Stimulated activated naive B cell treated with anti-CD40 and anti-IgM and Interleukin-4, amounts not matched to agents 10 μg/mL and 1 μg/mL and 100 μg/mL, for 72 hours (primary cell): ENCODE measurements around the gene AK5.
"Not testable (repeated sequence)": the region's sequence is repeated elsewhere in the genome, so short reads cannot be mapped to it uniquely, and the experiment has no call there.

ENCODE experiments used
- ATAC-seq, 2 donors: fragments of 150-1000 bp; cut with Tn5 transposase; replicated peaks; 2 replicates each; pipeline ENCODE4 v1.10.0; 2021; ENCODE audit warnings: moderate library complexity in 1 of 2
- DNase-seq: peaks from one replicate; pipeline ENCODE4 v3.0.0; 2021
- H3K27ac Mint-ChIP-seq: one replicate; pipeline ENCODE4 v1.8.0; 2022; ENCODE audit warnings: mild to moderate bottlenecking, mixed read lengths
- H3K27me3 Mint-ChIP-seq, 2 donors: one replicate each; pipeline ENCODE4 v1.8.0; 2022; ENCODE audit warnings: mixed read lengths in 2 of 2
- H3K36me3 Mint-ChIP-seq, 2 donors: one replicate each; pipeline ENCODE4 v1.8.0; 2022; ENCODE audit warnings: mixed read lengths in 2 of 2, mild to moderate bottlenecking in 1 of 2
- H3K4me1 Mint-ChIP-seq, 2 donors: one replicate each; pipeline ENCODE4 v1.8.0; 2022; ENCODE audit warnings: mixed read lengths in 2 of 2, mild to moderate bottlenecking in 1 of 2
- H3K4me3 Mint-ChIP-seq, 2 donors: one replicate each; pipeline ENCODE4 v1.8.0; 2022; ENCODE audit warnings: mild to moderate bottlenecking in 2 of 2, mixed read lengths in 2 of 2, moderate library complexity in 1 of 2
- H3K9me3 Mint-ChIP-seq, 2 donors: one replicate each; pipeline ENCODE4 v1.8.0; 2022; ENCODE audit warnings: mixed read lengths in 2 of 2, mild to moderate bottlenecking in 1 of 2

AK5 gene

GRCh38 chr1:77312364-77312763 lies 30.5 kb downstream of the AK5 start:
- H3K27ac Mint-ChIP-seq, H3K4me1 Mint-ChIP-seq, H3K9me3 Mint-ChIP-seq, ATAC-seq, DNase-seq, H3K4me3 Mint-ChIP-seq, H3K27me3 Mint-ChIP-seq, H3K36me3 Mint-ChIP-seq: not testable (repeated sequence)

DNA sequence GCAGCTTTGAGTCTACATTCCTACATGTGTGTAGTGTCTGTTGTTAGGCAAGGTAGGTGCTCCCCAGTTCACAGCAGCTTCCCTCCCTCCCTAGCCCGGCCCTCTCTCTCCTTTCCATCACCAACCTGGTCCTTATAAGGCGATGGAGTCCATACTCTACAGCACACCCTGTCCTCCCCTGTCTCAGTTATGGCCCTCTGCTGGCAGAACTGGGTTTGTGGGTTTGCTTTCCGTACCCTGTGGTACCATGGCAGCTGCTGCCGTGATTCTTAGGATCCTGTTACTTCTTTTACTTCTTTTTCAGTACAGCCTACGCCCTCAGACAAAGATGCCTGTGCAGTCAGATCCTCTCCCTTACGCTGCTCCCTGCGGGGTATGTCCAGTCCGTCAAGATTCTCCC lies 31.7 kb downstream of the AK5 start:
- Mint-ChIP-seq H3K4me1 (peaks cover 2 to 6% of the 10 kb centered on the region in 2 donors), H3K27me3 (peaks cover 0 to 6% of the 10 kb centered on the region in 2 donors), H3K9me3 (peaks cover 0 to 1% of the 10 kb centered on the region in 2 donors), H3K27ac (no peak overlapping the region), H3K4me3 (no peak overlapping the region), H3K36me3 (no peaks in the 10 kb centered on the region)
- ATAC-seq (peak; percentile 72 to 78), DNase-seq (no peak)

- Mint-ChIP-seq H3K27me3 (peaks cover 0 to 6% of the 10 kb centered on the region in 2 donors), H3K27ac (no peak overlapping the region), H3K9me3 (peaks cover 0 to 1% of the 10 kb centered on the region in 2 donors), H3K4me1 (peaks cover 0 to 2% of the 10 kb centered on the region in 2 donors), H3K4me3 (no peak overlapping the region), H3K36me3 (no peaks in the 10 kb centered on the region)
- ATAC-seq = no peak
- no peak for DNase-seq
Observed at GRCh38 chr1:77316006-77316405, 34.2 kb downstream of the AK5 start.

GRCh38 chr1:77316966-77317365 lies 35.1 kb downstream of the AK5 start:
- no peaks in the 10 kb centered on the region for H3K4me1 Mint-ChIP-seq
- no peak overlapping the region for H3K4me3 Mint-ChIP-seq
- peaks cover 0 to 1% of the 10 kb centered on the region in 2 donors for H3K9me3 Mint-ChIP-seq
- H3K27ac Mint-ChIP-seq = no peak overlapping the region
- DNase-seq (no peak), ATAC-seq (no peak)
- H3K36me3 Mint-ChIP-seq = no peaks in the 10 kb centered on the region
- peaks cover 0 to 6% of the 10 kb centered on the region in 2 donors for H3K27me3 Mint-ChIP-seq

DNA sequence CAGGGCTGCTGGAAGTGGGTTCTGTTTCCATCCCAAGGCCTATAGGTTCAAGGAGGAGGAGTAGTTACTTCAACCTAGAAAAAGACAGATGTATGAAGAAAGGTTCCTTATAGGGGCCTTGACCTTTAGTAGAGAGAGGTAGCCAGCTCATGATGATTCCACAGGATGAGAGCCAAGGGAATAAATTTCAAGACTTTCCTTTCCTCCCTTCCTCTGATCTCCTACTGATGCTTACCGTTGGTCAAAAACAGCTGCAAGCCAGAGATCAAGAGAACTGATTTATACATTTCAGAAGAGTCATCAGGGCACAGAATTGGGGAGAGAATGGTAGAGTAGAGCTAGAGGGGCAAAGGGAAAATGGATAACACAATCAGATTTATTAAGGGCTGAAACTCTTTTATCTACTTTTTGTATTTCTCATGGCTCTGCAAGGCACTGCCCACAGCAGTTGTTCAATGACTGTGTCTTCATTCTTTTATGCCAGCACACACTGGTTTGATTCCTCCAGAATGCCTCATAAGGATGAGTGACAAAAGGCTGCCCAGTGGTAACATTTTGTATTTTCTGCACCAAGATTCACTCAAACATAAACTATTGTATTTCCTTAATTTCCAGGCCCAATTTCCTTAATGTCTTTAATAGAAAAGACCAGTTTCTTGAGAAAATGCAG lies 37.4 kb downstream of the AK5 start:
- Mint-ChIP-seq H3K27ac (no peak overlapping the region), H3K9me3 (peaks cover 0 to 1% of the 10 kb centered on the region in 2 donors), H3K36me3 (no peaks in the 10 kb centered on the region), H3K27me3 (no peaks in the 10 kb centered on the region), H3K4me1 (no peaks in the 10 kb centered on the region), H3K4me3 (no peak overlapping the region)
- no peak for ATAC-seq
- DNase-seq = no peak

- Mint-ChIP-seq H3K9me3 (peaks cover 0 to 1% of the 10 kb centered on the region in 2 donors), H3K27me3 (no peaks in the 10 kb centered on the region), H3K4me1 (no peaks in the 10 kb centered on the region), H3K36me3 (no peaks in the 10 kb centered on the region), H3K4me3 (no peak overlapping the region), H3K27ac (no peak overlapping the region)
- no peak for DNase-seq
- ATAC-seq = no peak
Observed at GRCh38 chr1:77322061-77322900, 40.5 kb downstream of the AK5 start.

DNA sequence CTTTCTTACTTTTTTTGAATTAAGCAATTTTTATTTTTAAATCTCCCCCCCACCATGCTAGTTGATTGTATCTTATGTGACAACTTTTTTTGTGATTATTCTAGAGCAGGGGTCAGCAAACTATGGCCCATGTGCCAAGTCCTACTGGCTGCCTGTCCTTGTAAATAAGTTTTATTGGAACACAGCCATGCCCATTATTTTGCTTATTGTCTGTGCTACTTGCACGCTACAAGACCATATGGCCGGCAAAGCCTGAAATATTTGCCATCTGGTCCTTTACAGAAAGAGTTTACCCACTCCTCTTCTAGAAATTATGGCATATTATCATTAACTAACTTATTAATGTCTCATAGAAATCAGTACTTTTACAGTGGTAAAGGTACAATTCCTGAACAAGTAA lies 51.7 kb downstream of the AK5 start:
- ATAC-seq (no peak), DNase-seq (no peak)
- no peaks in the 10 kb centered on the region for H3K27me3 Mint-ChIP-seq
- no peaks in the 10 kb centered on the region for H3K36me3 Mint-ChIP-seq
- peaks cover 0 to 2% of the 10 kb centered on the region in 2 donors for H3K9me3 Mint-ChIP-seq
- H3K4me3 Mint-ChIP-seq = no peak overlapping the region
- no peak overlapping the region for H3K27ac Mint-ChIP-seq
- no peaks in the 10 kb centered on the region for H3K4me1 Mint-ChIP-seq

GRCh38 chr1:77336729-77337128 lies 54.9 kb downstream of the AK5 start:
- no peaks in the 10 kb centered on the region for H3K27me3 Mint-ChIP-seq
- no peaks in the 10 kb centered on the region for H3K4me1 Mint-ChIP-seq
- no peaks in the 10 kb centered on the region for H3K36me3 Mint-ChIP-seq
- no peak for ATAC-seq
- peaks cover 0 to 3% of the 10 kb centered on the region in 2 donors for H3K9me3 Mint-ChIP-seq
- H3K27ac Mint-ChIP-seq = no peak overlapping the region
- H3K4me3 Mint-ChIP-seq = no peak overlapping the region
- DNase-seq = no peak

DNA sequence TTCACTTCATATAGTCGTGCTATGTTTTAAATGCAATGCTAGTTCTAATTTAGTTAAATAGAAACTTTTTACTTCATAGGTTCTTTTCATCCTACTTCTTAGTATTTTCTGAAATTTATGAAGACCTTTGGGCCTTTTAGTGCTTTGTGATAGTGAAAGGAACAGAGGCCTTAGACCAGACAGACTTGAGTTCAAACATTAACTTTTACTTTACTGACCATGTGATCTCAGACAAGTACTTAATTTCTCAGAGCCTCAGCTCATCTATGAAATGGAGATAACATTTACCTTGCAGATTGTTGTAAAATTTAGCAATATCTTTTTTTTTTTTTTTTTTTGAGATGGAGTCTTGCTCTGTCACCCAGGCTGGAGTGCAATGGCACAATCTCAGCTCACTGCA lies 57.5 kb downstream of the AK5 start:
- H3K9me3 Mint-ChIP-seq = peaks cover 0 to 3% of the 10 kb centered on the region in 2 donors
- H3K27me3 Mint-ChIP-seq = no peaks in the 10 kb centered on the region
- no peak overlapping the region for H3K4me3 Mint-ChIP-seq
- ATAC-seq (no peak), DNase-seq (no peak)
- H3K27ac Mint-ChIP-seq = no peak overlapping the region
- H3K36me3 Mint-ChIP-seq = no peaks in the 10 kb centered on the region
- H3K4me1 Mint-ChIP-seq = no peaks in the 10 kb centered on the region

GRCh38 chr1:77341195-77341594 lies 59.4 kb downstream of the AK5 start:
- no peak for DNase-seq
- H3K4me1 Mint-ChIP-seq = no peaks in the 10 kb centered on the region
- peaks cover 0 to 2% of the 10 kb centered on the region in 2 donors for H3K9me3 Mint-ChIP-seq
- H3K27me3 Mint-ChIP-seq = no peaks in the 10 kb centered on the region
- no peaks in the 10 kb centered on the region for H3K36me3 Mint-ChIP-seq
- ATAC-seq = no peak
- no peak overlapping the region for H3K4me3 Mint-ChIP-seq
- no peak overlapping the region for H3K27ac Mint-ChIP-seq

GRCh38 chr1:77342745-77343144 lies 60.9 kb downstream of the AK5 start:
- Mint-ChIP-seq H3K27me3 (no peaks in the 10 kb centered on the region), H3K4me3 (no peak overlapping the region), H3K4me1 (no peaks in the 10 kb centered on the region), H3K27ac (no peak overlapping the region), H3K9me3 (peaks cover 0 to 2% of the 10 kb centered on the region in 2 donors), H3K36me3 (no peaks in the 10 kb centered on the region)
- DNase-seq = no peak
- ATAC-seq = no peak

DNA sequence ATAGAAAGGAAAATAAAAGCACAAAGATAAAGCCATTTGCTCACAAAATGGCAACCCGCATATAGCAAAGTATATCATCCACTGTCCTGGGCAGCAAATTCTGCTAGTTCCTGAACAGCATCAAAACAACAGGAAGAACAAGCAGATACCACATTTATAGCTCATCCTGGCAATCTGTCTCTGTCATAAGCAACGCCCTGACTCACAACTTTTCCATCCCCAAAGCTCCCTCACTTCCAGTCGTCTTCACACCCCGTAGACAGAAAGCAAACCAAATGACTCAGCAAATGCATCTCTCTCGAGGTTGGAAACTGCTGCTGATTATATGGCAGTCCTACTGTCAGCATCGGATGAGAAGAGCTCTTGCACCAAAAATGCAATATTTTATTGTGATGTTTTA lies 65.8 kb downstream of the AK5 start:
- ATAC-seq (no peak), DNase-seq (no peak)
- H3K4me1 Mint-ChIP-seq = no peaks in the 10 kb centered on the region
- H3K27me3 Mint-ChIP-seq = no peaks in the 10 kb centered on the region
- no peaks in the 10 kb centered on the region for H3K9me3 Mint-ChIP-seq
- no peaks in the 10 kb centered on the region for H3K36me3 Mint-ChIP-seq
- H3K4me3 Mint-ChIP-seq = no peak overlapping the region
- no peak overlapping the region for H3K27ac Mint-ChIP-seq

GRCh38 chr1:77348549-77348948 lies 66.7 kb downstream of the AK5 start:
- no peaks in the 10 kb centered on the region for H3K27me3 Mint-ChIP-seq
- no peak overlapping the region for H3K4me3 Mint-ChIP-seq
- ATAC-seq = no peak
- no peak overlapping the region for H3K27ac Mint-ChIP-seq
- DNase-seq = no peak
- no peaks in the 10 kb centered on the region for H3K36me3 Mint-ChIP-seq
- no peaks in the 10 kb centered on the region for H3K9me3 Mint-ChIP-seq
- no peaks in the 10 kb centered on the region for H3K4me1 Mint-ChIP-seq

GRCh38 chr1:77349275-77349674 lies 67.5 kb downstream of the AK5 start:
- ATAC-seq = no peak
- no peaks in the 10 kb centered on the region for H3K36me3 Mint-ChIP-seq
- H3K4me3 Mint-ChIP-seq = no peak overlapping the region
- H3K4me1 Mint-ChIP-seq = no peaks in the 10 kb centered on the region
- no peaks in the 10 kb centered on the region for H3K9me3 Mint-ChIP-seq
- H3K27me3 Mint-ChIP-seq = no peaks in the 10 kb centered on the region
- no peak overlapping the region for H3K27ac Mint-ChIP-seq
- no peak for DNase-seq
